Measurements from ENCODE around the gene LAPTM4A. TPM values are rescaled to one million over a fixed set of nuclear protein-coding genes. Genes with fewer than 3 reads are reported as not detected.
A peak's percentile ranks its signal among the peaks of the same experiment; 100 is the strongest.

The LAPTM4A gene
- total RNA-seq (2021; ENCODE audit: unreplicated experiment) = 123 TPM
- 105 TPM for polyA plus RNA-seq (2012; ENCODE audit: insufficient read length)
- percentile 83 among the genes with signal in this experiment for Bru-seq, nascent RNA
- percentile 83 among the genes with signal in this experiment for BruChase-seq, experiment 1, labeled RNA remaining after a 2-hour chase
- percentile 93 among the genes with signal in this experiment for BruChase-seq, experiment 2, labeled RNA remaining after a 6-hour chase
- long read RNA-seq, transcript LAPTM4A-201 (7 exons, 1,765 nt) = major isoform, 203 of 366 reads
- long read RNA-seq, partial matches to known transcripts = 2 of 366 reads
- long read RNA-seq, other reads (novel, unspliced or antisense) = 161 of 366 reads

DNA sequence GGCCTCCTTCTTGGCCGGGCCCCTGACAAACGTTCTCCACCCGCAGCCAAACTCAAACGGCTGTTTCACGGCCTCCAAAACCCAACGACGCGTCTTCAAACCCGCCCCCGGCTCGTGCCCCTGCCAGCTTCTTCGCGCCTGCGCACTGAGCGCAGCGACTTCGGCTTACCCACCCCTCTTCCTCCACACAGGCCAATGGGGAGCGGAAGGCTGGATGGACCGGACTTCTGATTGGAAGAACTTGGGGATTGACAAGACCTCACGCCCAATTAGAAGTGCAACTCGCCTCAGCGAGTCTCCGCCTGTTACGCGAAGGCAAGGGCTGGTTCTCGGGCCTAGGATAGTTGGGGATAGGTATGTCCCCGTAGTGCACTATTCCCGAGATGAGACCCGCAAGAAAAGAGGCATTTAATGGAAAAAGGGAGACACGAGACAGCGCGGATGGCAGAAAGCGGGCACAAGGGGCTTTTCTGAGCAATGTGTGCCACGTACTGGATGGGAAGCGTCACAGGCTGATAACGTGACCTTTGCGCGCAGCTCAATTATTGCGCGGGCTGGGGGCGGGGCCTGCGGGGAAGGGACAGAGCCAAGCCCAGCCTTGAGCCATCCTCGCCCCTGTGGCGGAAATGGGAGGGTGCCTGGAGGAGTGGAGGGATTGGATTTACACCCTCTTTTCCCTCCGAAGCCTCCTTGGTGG lies at the start of gene LAPTM4A:
Gene LAPTM4A, minus strand, starts transcription at position 97 of the 697 bp plus-strand sequence. CDS start 108 bp downstream, outside the sequence.
- DNase-seq (ENCODE audit: low read depth, low spot score) = peak; percentile 99
- H3K36me3 ChIP-seq (ENCODE audit: control insufficient read depth, insufficient read depth, low read length) = peaks cover 4% of the 10 kb centered on the region; the same call in 1 of the 2 replicates
- intact Hi-C loops (cut with micrococcal nuclease; ENCODE audit: unreplicated experiment) = no loop called here
- peak within 1 kb of the TSS; percentile 99 for H3K27ac ChIP-seq (ENCODE audit: low read length)
- no peaks in the 10 kb centered on the region for H3K9me3 ChIP-seq (ENCODE audit: control insufficient read depth, insufficient read depth, low read depth, low read length)
- peak; percentile 83 for TF ChIP-seq POLR2AphosphoS5 (IDR thresholded peaks at IDR 0.05; ENCODE audit: low read depth, low read length)
- TF ChIP-seq, protein P1, sequence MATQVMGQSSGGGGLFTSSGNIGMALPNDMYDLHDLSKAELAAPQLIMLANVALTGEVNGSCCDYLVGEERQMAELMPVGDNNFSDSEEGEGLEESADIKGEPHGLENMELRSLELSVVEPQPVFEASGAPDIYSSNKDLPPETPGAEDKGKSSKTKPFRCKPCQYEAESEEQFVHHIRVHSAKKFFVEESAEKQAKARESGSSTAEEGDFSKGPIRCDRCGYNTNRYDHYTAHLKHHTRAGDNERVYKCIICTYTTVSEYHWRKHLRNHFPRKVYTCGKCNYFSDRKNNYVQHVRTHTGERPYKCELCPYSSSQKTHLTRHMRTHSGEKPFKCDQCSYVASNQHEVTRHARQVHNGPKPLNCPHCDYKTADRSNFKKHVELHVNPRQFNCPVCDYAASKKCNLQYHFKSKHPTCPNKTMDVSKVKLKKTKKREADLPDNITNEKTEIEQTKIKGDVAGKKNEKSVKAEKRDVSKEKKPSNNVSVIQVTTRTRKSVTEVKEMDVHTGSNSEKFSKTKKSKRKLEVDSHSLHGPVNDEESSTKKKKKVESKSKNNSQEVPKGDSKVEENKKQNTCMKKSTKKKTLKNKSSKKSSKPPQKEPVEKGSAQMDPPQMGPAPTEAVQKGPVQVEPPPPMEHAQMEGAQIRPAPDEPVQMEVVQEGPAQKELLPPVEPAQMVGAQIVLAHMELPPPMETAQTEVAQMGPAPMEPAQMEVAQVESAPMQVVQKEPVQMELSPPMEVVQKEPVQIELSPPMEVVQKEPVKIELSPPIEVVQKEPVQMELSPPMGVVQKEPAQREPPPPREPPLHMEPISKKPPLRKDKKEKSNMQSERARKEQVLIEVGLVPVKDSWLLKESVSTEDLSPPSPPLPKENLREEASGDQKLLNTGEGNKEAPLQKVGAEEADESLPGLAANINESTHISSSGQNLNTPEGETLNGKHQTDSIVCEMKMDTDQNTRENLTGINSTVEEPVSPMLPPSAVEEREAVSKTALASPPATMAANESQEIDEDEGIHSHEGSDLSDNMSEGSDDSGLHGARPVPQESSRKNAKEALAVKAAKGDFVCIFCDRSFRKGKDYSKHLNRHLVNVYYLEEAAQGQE (IDR thresholded peaks at IDR 0.05; ENCODE audit: insufficient read depth in 1 of 2, low read depth in 2 of 2, low read length in 1 of 2) = no peak
- in situ Hi-C loops (cut with HindIII; ENCODE audit: low pct_unique_long_range_greater_than_20kb, low sequenced_read_pairs) = no loop called here
- ChIA-PET POLR2A (no interaction called here), CTCF (interaction anchor here (0.6 to 0.7 kb wide), 3 partner anchors 14 to 250 kb away, joined by 4 to 8 read pairs (median 6); no protein-coding TSS in a partner anchor)
- peaks cover 23% of the 10 kb centered on the region for H3K4me1 ChIP-seq (ENCODE audit: control insufficient read depth, insufficient read depth, low read length)
- ATAC-seq = peak; percentile 98
- H3K27me3 ChIP-seq (ENCODE audit: control insufficient read depth, insufficient read depth, low read length) = 0 out of 2 replicates have a peak, but pooled peaks cover 3% of the 10 kb centered on the region
- BruUV-seq (replicated peaks) = no TSS peak
- peak within 1 kb of the TSS; percentile 98 for H3K4me3 ChIP-seq (ENCODE audit: low read depth in 2 of 2, low read length in 2 of 2)

DNA sequence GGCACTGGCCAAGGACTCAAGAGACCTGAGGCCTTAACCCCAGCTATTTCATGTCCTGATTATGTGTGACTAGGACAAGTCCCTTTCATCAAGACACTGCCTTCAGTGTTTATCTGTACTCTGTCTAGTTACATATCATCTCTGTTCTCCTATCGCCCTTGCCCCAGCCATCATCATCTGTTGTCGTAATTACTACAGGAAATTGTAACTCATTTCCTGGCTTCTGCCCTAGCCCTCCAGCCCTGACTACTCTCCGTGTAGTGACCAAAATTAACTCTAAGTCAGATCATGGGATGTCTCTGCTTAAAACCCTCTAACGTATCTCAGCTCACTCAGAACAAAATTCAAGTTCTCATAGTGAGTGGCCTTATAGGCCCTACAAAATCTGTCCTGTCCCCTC lies 49.3 kb upstream of the LAPTM4A start:
- Histone ChIP-seq H3K36me3 (ENCODE audit: control insufficient read depth, insufficient read depth, low read length) (no peaks in the 10 kb centered on the region), H3K27ac (ENCODE audit: low read length) (no peak overlapping the region), H3K4me3 (ENCODE audit: low read depth in 2 of 2, low read length in 2 of 2) (no peak overlapping the region), H3K9me3 (ENCODE audit: control insufficient read depth, insufficient read depth, low read depth, low read length) (no peaks in the 10 kb centered on the region), H3K27me3 (ENCODE audit: control insufficient read depth, insufficient read depth, low read length) (no peaks in the 10 kb centered on the region), H3K4me1 (ENCODE audit: control insufficient read depth, insufficient read depth, low read length) (no peaks in the 10 kb centered on the region)
- in situ Hi-C loops (cut with HindIII; ENCODE audit: low pct_unique_long_range_greater_than_20kb, low sequenced_read_pairs) = no loop called here
- TF ChIP-seq SIN3A (IDR thresholded peaks at IDR 0.05; ENCODE audit: borderline replicate concordance, insufficient read depth, low read depth, low read length) (no peak), TCF7L2 (IDR thresholded peaks at IDR 0.05; ENCODE audit: low read depth, low read length) (no peak), POLR2AphosphoS5 (IDR thresholded peaks at IDR 0.05; ENCODE audit: low read depth, low read length) (no peak)
- TF ChIP-seq, protein P1 (IDR thresholded peaks at IDR 0.05; ENCODE audit: insufficient read depth in 1 of 2, low read depth in 2 of 2, low read length in 1 of 2) = no peak
- TF ChIP-seq, protein P2, sequence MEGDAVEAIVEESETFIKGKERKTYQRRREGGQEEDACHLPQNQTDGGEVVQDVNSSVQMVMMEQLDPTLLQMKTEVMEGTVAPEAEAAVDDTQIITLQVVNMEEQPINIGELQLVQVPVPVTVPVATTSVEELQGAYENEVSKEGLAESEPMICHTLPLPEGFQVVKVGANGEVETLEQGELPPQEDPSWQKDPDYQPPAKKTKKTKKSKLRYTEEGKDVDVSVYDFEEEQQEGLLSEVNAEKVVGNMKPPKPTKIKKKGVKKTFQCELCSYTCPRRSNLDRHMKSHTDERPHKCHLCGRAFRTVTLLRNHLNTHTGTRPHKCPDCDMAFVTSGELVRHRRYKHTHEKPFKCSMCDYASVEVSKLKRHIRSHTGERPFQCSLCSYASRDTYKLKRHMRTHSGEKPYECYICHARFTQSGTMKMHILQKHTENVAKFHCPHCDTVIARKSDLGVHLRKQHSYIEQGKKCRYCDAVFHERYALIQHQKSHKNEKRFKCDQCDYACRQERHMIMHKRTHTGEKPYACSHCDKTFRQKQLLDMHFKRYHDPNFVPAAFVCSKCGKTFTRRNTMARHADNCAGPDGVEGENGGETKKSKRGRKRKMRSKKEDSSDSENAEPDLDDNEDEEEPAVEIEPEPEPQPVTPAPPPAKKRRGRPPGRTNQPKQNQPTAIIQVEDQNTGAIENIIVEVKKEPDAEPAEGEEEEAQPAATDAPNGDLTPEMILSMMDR (IDR thresholded peaks at IDR 0.05) = no peak
- intact Hi-C loops (cut with micrococcal nuclease; ENCODE audit: unreplicated experiment) = no loop called here
- no TSS peak for BruUV-seq (replicated peaks)
- ChIA-PET POLR2A (no interaction called here), CTCF (no interaction called here)
- DNase-seq (ENCODE audit: low read depth, low spot score) (no peak), ATAC-seq (no peak)
